ENCODE data around the gene SH3D19. TPM values are rescaled to one million over a fixed set of nuclear protein-coding genes. Genes with fewer than 3 reads are reported as not detected.
"Not testable (repeated sequence)": the region's sequence is repeated elsewhere in the genome, so short reads cannot be mapped to it uniquely, and the experiment has no call there.

The SH3D19 gene
- total RNA-seq, 1 donor from 2014 or later = 39.3 TPM

DNA sequence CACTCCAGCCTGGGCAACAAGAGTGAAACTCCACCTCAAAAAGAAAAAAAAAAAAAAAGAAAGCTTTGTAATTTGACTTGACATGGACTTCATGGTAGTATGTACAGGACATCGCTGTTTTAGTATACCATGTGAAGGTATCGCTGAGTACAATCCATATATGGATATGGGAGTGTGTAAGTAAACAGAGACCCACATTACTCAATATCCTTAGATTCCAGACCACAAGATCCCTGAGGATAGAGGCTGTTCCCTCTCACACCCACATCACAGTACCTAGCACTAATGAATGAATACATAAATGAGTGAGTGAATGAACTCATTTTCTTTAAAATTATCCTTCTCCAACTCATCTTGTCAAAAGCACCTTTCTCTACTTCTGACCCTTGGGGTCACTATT lies 234.4 kb downstream of the SH3D19 start:
- Mint-ChIP-seq H3K4me1 (no peaks in the 10 kb centered on the region), H3K36me3 (no peaks in the 10 kb centered on the region), H3K27me3 (ENCODE audit: insufficient read depth, low read depth) (peaks cover 2% of the 10 kb centered on the region), H3K4me3 (no peak overlapping the region), H3K27ac (no peak overlapping the region), H3K9me3 (no peaks in the 10 kb centered on the region)
- Histone ChIP-seq H4K20me1 (ENCODE audit: low read depth) (no peaks in the 10 kb centered on the region), H3K79me2 (ENCODE audit: low read depth) (no peaks in the 10 kb centered on the region), H3K4me3 (no peak overlapping the region), H3K4me1 (no peaks in the 10 kb centered on the region), H3K27me3 (no peaks in the 10 kb centered on the region), H3K4me2 (no peak overlapping the region), H3K36me3 (no peaks in the 10 kb centered on the region), H3K9ac (no peak overlapping the region), H2AFZ (replicated peaks) (no peak overlapping the region), H3K9me3 (ENCODE audit: low read depth) (no peaks in the 10 kb centered on the region), H3F3A (ENCODE audit: low read depth) (no peaks in the 10 kb centered on the region), H3K27ac (no peak overlapping the region)
- TF ChIP-seq EZH2phosphoT487 (IDR thresholded peaks at IDR 0.05) = no peak
- no peak for TF ChIP-seq EZH2 (IDR thresholded peaks at IDR 0.05)
- TF ChIP-seq, protein P1, sequence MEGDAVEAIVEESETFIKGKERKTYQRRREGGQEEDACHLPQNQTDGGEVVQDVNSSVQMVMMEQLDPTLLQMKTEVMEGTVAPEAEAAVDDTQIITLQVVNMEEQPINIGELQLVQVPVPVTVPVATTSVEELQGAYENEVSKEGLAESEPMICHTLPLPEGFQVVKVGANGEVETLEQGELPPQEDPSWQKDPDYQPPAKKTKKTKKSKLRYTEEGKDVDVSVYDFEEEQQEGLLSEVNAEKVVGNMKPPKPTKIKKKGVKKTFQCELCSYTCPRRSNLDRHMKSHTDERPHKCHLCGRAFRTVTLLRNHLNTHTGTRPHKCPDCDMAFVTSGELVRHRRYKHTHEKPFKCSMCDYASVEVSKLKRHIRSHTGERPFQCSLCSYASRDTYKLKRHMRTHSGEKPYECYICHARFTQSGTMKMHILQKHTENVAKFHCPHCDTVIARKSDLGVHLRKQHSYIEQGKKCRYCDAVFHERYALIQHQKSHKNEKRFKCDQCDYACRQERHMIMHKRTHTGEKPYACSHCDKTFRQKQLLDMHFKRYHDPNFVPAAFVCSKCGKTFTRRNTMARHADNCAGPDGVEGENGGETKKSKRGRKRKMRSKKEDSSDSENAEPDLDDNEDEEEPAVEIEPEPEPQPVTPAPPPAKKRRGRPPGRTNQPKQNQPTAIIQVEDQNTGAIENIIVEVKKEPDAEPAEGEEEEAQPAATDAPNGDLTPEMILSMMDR (IDR thresholded peaks at IDR 0.05) = no peak
- DNase-seq (ENCODE audit: low spot score) = no peak

DNA sequence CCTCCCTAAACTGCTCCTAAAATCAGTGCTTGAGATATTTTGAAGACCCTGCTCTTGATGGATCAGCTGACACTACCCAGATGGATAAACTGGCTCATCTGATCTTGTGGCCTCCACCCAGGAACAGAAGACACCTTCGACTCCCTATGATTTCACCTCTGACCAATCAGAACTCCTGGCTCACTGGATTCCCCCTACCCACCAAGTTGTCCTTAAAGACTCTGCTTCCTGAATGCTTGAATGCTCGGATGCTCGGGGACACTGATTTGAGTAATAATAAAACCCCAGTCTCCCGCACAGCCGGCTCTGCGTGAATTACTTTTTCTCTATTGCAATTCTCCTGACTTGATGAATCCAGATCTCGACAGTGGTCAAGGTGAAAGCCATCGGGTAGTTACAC lies 237.9 kb downstream of the SH3D19 start:
- no peak overlapping the region for H3K4me2 ChIP-seq
- H3K9ac ChIP-seq = no peak overlapping the region
- no peak overlapping the region for H3K4me3 Mint-ChIP-seq
- no peaks in the 10 kb centered on the region for H3K36me3 ChIP-seq
- H3F3A ChIP-seq (ENCODE audit: low read depth) = no peaks in the 10 kb centered on the region
- H3K27me3 Mint-ChIP-seq (ENCODE audit: insufficient read depth, low read depth) = peaks cover 2% of the 10 kb centered on the region
- H4K20me1 ChIP-seq (ENCODE audit: low read depth) = no peaks in the 10 kb centered on the region
- no peak for DNase-seq (ENCODE audit: low spot score)
- no peak overlapping the region for H3K27ac Mint-ChIP-seq
- H3K79me2 ChIP-seq (ENCODE audit: low read depth) = no peaks in the 10 kb centered on the region
- H3K4me3 ChIP-seq = no peak overlapping the region
- no peak overlapping the region for H3K27ac ChIP-seq
- no peaks in the 10 kb centered on the region for H3K9me3 ChIP-seq (ENCODE audit: low read depth)
- no peaks in the 10 kb centered on the region for H3K36me3 Mint-ChIP-seq
- no peaks in the 10 kb centered on the region for H3K4me1 ChIP-seq
- TF ChIP-seq EZH2 (IDR thresholded peaks at IDR 0.05) (no peak), EZH2phosphoT487 (IDR thresholded peaks at IDR 0.05) (no peak)
- TF ChIP-seq, protein P1 (IDR thresholded peaks at IDR 0.05) = no peak
- peak overlapping the region; percentile 4 for H2AFZ ChIP-seq (replicated peaks)
- no peaks in the 10 kb centered on the region for H3K4me1 Mint-ChIP-seq
- no peaks in the 10 kb centered on the region for H3K27me3 ChIP-seq
- H3K9me3 Mint-ChIP-seq = no peaks in the 10 kb centered on the region

DNA sequence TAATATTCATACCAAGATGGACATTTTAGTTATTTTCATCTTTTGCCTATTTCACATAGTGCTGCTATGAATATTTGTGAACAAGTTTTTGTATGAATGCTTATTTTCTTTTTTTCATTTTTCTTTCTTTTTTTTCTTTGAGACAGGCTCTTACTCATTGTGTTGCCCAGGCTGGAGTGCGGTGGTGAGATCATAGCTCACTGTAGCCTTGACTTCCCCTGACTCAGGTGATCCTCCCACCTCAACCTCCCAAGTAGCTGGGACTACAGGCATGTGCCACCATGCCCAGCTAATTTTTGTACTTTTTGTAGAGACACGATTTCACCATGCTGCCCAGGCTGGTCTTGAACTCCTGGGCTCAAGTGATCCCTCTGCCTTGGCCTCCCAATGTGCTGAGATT lies 247.4 kb downstream of the SH3D19 start:
- not testable (repeated sequence) for H3K9me3 ChIP-seq (ENCODE audit: low read depth); H3K27ac ChIP-seq; H2AFZ ChIP-seq (replicated peaks); H3K27ac Mint-ChIP-seq; H3K4me1 ChIP-seq; H3K36me3 ChIP-seq; DNase-seq (ENCODE audit: low spot score); H3K4me2 ChIP-seq; H3K36me3 Mint-ChIP-seq; H4K20me1 ChIP-seq (ENCODE audit: low read depth); H3K79me2 ChIP-seq (ENCODE audit: low read depth); H3K27me3 ChIP-seq; H3K9ac ChIP-seq; H3K4me3 ChIP-seq; H3K4me1 Mint-ChIP-seq; H3F3A ChIP-seq (ENCODE audit: low read depth); H3K4me3 Mint-ChIP-seq; H3K9me3 Mint-ChIP-seq; H3K27me3 Mint-ChIP-seq (ENCODE audit: insufficient read depth, low read depth)

DNA sequence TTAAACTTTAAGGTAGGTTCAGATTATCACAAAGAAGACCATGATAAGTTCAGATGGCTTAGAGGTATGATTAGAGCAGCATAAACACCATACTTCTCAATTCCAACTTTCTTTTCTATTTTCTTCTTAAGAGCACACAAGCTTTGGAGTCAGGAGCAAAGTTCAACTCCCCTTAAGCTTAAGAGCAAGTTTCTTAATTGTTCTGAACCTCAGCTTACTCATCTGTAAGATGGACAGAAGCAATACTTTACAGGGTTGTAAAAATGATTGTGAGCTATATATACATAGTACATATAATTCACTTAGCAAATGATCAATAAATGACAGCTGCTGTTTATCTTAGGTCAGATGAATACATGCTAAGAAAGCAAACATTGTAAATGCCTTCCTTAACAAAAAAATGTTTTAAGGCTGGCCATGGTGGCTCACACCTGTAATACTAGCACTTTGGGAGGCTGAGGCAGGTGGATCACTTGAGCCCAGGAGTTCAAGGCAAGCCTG lies 250.9 kb downstream of the SH3D19 start:
- Mint-ChIP-seq H3K4me1 (no peaks in the 10 kb centered on the region), H3K36me3 (no peaks in the 10 kb centered on the region), H3K9me3 (no peaks in the 10 kb centered on the region), H3K27me3 (ENCODE audit: insufficient read depth, low read depth) (peaks cover 6% of the 10 kb centered on the region), H3K27ac (no peak overlapping the region), H3K4me3 (no peak overlapping the region)
- Histone ChIP-seq H3K4me1 (no peaks in the 10 kb centered on the region), H3K9me3 (ENCODE audit: low read depth) (no peaks in the 10 kb centered on the region), H3K27me3 (no peaks in the 10 kb centered on the region), H2AFZ (replicated peaks) (no peak overlapping the region), H3K79me2 (ENCODE audit: low read depth) (no peaks in the 10 kb centered on the region), H3K36me3 (no peaks in the 10 kb centered on the region), H3K27ac (no peak overlapping the region), H3K4me3 (no peak overlapping the region), H3K9ac (no peak overlapping the region), H3F3A (ENCODE audit: low read depth) (no peaks in the 10 kb centered on the region), H3K4me2 (no peak overlapping the region), H4K20me1 (ENCODE audit: low read depth) (no peaks in the 10 kb centered on the region)
- no peak for DNase-seq (ENCODE audit: low spot score)
- TF ChIP-seq, protein P1 (IDR thresholded peaks at IDR 0.05) = no peak
- TF ChIP-seq EZH2phosphoT487 (IDR thresholded peaks at IDR 0.05) (no peak), EZH2 (IDR thresholded peaks at IDR 0.05) (no peak)

Small RNA genes lying within 50 kb of the gene (small RNA-seq; reads per million reads assigned to genes)
- gene AC104819.2 (not detected), gene RNU6-1282P (not detected), gene SNORD73A (not detected), gene SNORD73B (1.5 reads per million, percentile 85 among the genes with 10 or more reads in this experiment)

Other genes with a start within 250 kb of the SH3D19 start
- gene RPS3A, start 226.0 kb downstream of the SH3D19 start, total RNA-seq (ENCODE audit: low replicate concordance) = 6,330 and 9,356 TPM in 2 replicates
- not detected in 2 replicates for gene PRSS48, start 48.4 kb downstream of the SH3D19 start, total RNA-seq (ENCODE audit: low replicate concordance)
- 12.7 and 25.7 TPM in 2 replicates for gene FHIP1A, start 83.6 kb upstream of the SH3D19 start, total RNA-seq (ENCODE audit: low replicate concordance)